Cardiac septum (tissue), 1 donor: ENCODE measurements around the gene TRNAU1AP. TPM values are rescaled to one million over a fixed set of nuclear protein-coding genes. Genes with fewer than 3 reads are reported as not detected.
"Not testable (repeated sequence)": the region's sequence is repeated elsewhere in the genome, so short reads cannot be mapped to it uniquely, and the experiment has no call there.

Experiments used
- DNase-seq: peaks from one replicate; pipeline ENCODE4 v3.0.0-alpha.2; 2020; ENCODE audit warnings: low spot score
- intact Hi-C: fragments of 100-400 bp; cut with DNase I; formaldehyde crosslinking; loops from one replicate; pipeline ENCODE4 v1.14.0; 2022
- long read RNA-seq: library from polyadenylated mRNA; unstranded; transcript quantifications from one replicate; pipeline ENCODE4 v2.0.0, GENCODE V29; 2021
- total RNA-seq: library from RNA; stranded (reverse); fragmentation: NEBNext Ultra II Directional; extraction: Animal tissue kit (Norgen Biotek cat#: 25700); gene quantifications from one replicate; pipeline ENCODE4 v1.2.1, GENCODE V29; 2021
- donor health status: DM: no; HTN: no; CAD: no.

The TRNAU1AP gene
- total RNA-seq: 17.6 TPM
- long read RNA-seq, transcript TRNAU1AP-201 (9 exons, 1,799 nt): major isoform, 8 of 15 reads
- long read RNA-seq, partial matches to known transcripts: 1 of 15 reads
- long read RNA-seq, other reads (novel, unspliced or antisense): 5 of 15 reads

- intact Hi-C loops: loop anchor here (1.0 to 2.0 kb wide), 3 partner anchors 28 to 48 kb away; no protein-coding TSS in a partner anchor
- peak; percentile 98 for DNase-seq
These were observed at the start of gene TRNAU1AP for GRCh38 chr1:28552758-28553663. TRNAU1AP (plus strand) TSS chr1:28553085; CDS start chr1:28553111, 26 bp downstream.

DNA sequence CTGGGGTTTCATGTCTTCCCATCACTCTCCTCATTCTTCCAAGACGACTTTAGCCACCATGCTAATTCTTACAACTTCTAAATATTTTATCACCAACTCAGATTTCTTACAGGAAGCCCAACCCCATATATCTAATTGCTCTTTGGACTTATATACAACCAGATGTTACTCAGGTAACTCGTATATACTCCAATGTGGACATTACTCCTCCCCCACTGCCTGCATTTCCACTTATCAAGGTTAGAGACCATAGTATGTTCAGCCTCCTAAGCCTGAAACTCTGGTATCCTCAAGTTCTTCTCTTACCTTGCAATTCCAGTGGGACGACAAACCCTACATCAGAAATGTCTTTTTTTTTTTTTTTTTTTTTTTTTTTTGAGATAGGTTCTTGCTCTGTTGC lies 49.8 kb upstream of the TRNAU1AP start:
- intact Hi-C loops: no loop called here

GRCh38 chr1:28505406-28506187 lies 47.3 kb upstream of the TRNAU1AP start, which contains the start of gene RCC1:
RCC1 (plus strand) TSS chr1:28506043; CDS start chr1:28529867, 23,824 bp downstream.
- intact Hi-C loops: loop anchor here (2.0 to 5.0 kb wide), 4 partner anchors 47 to 258 kb away; partner anchors contain the start of genes TRNAU1AP and YTHDF2
- DNase-seq: peak; percentile 97

More for the DNA sequence above, 49.8 kb upstream of the TRNAU1AP start:
- DNase-seq: no peak

DNA sequence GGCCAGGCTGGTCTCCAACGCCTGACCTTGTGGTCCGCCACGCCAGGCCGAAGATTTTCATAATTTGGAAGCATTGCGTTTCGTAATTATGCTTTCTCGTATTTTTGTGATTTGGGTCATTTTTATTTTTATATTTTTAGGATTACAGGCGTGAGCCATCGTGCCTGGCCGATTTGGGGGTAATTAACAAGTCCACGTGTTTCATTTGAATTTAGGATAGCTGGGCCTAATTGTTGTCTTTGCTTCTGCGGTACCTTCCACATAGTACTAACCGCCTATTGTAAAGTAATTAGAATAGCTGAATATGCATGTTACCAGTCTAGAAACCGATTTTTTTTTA lies 46.0 kb upstream of the TRNAU1AP start:
- intact Hi-C loops: loop anchor here (2.0 to 5.0 kb wide), 3 partner anchors 74 to 260 kb away; partner anchors contain the start of gene YTHDF2
- no peak for DNase-seq

GRCh38 chr1:28507247-28507645 lies 45.6 kb upstream of the TRNAU1AP start:
- no peak for DNase-seq
- intact Hi-C loops: loop anchor here (2.0 to 5.0 kb wide), 3 partner anchors 74 to 260 kb away; partner anchors contain the start of gene YTHDF2

DNA sequence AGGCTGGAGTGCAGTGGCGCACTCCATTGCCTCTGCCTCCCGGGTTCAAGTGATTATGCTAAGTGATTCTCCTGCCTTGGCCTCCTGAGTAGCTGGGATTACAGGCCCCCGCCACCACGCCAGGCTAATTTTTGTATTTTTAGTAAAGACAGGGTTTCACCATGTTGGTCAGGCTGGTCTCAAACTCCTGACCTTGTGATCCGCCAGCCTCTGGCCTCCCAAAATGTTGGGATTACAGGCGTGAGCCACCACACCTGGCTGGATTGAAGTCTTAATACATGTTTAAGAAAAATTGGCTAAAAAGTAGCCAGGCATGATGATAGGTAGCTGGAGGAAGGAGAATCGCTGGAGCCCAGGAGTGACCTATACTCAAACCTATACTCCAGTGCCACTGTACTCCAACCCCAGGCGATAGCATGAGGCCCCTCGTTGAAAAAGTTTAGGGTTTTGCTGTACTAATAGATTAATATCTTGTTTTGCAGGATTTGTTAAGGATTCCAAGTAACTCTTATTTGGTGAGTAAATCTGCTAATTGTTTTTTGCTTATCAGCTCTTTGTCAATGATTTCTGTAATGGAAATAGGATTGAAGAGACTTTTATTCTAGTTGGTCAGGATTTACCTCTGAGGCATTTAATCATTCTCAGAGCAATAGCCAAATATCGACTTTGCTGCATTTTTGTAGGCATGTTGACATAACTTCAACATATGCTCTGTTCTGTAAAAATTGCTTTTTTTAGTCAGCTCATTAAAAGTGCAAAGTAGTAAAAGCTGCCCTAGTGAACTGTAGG lies 45.0 kb upstream of the TRNAU1AP start:
- intact Hi-C loops: loop anchor here (2.0 to 5.0 kb wide), 3 partner anchors 73 to 261 kb away; partner anchors contain the start of gene YTHDF2

DNA sequence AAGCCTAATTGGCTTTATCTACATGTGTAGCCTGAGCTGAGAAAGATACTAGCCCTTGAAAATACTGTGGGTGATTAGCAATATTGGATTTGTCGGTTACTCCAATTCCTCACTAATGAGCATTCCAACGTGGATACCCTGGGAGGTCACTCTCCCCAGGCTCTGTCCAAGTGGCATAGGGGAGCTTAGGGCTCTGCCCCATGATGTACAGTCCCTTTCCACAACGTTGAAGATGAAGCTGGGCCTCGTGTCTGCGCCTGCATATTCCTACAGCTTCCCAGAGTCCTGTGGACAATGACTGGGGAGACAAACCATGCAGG lies 44.5 kb upstream of the TRNAU1AP start:
- no peak for DNase-seq
- intact Hi-C loops: loop anchor here (5.0 kb wide), 2 partner anchors 229 to 261 kb away; partner anchors contain the start of gene YTHDF2

More for the DNA sequence above, 45.0 kb upstream of the TRNAU1AP start:
- no peak for DNase-seq

GRCh38 chr1:28509705-28510272 lies 43.1 kb upstream of the TRNAU1AP start:
- intact Hi-C loops: loop anchor here (5.0 kb wide), 2 partner anchors 228 to 262 kb away; partner anchors contain the start of gene YTHDF2
- DNase-seq: no peak

GRCh38 chr1:28510273-28510969 lies 42.5 kb upstream of the TRNAU1AP start:
- no peak for DNase-seq
- intact Hi-C loops: no loop called here

DNA sequence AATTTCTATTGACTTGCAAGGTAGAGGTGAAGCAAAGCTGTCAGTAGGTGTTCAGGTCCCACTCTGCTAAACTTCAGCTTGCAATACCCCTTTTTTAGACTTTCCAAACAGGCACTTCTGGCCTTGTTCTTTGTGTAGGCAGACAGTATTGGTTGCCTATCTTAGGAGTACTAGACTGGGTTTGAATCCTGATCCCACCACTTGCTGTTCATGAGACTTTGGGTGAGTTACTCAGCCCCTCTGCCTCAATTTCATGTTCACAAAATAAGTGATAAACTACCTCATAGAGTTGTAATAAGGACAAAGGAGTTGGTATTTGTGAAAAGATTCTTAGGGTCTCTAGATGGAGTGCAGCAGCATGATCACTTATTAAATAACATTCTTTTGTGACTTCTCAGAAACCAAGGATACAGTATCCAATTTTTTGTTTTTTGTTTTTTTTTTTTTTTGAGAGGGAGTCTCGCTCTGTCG lies 41.9 kb upstream of the TRNAU1AP start:
- intact Hi-C loops: no loop called here
- DNase-seq: no peak

DNA sequence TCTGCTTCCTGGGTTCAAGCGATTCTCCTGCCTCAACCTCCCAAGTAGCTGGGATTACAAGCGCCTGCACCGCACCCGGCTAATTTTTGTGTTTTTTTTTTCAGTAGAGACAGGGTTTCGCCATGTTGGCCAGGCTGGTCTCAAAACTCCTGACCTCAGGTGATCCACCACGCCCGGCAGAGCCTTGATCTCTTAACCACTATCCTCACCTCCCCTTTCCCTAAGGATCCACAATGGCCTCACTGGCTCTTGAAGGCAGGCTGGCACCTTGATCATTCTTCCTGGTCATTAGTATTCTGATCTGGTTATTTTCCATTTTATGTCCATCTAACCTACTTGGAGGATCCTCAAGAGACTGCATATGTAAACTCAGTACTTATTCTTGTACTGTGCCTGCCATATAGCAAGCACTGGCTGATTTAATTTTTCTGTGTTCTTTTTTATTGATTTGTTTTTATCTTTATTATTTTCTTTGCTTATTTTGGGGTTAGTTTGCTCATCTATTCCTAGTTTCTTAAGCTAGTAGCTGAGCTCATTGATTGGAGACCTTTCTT lies 40.8 kb upstream of the TRNAU1AP start:
- intact Hi-C loops: no loop called here
- DNase-seq: no peak

DNA sequence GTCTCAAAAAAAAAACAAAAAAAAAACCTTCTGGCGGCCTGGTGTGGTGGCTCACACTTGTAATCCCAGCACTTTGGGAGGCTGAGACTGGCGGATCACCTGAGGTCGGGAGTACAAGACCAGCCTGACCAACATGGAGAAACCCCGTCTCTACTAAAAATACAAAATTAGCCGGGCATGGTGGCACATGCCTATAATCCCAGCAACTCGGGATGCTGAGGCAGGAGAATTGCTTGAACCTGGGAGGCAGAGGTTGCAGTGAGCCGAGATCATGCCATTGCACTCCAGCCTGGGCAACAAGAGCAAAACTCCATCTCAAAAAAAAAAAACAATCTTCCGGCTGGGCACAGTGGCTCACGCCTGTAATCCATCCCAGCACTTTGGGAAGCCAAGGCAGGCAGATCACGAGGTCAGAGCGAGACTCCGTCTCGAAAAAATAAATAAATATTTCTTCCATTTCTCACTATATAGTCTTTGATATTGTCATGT lies 38.4 kb upstream of the TRNAU1AP start:
- intact Hi-C loops, DNase-seq: not testable (repeated sequence)

DNA sequence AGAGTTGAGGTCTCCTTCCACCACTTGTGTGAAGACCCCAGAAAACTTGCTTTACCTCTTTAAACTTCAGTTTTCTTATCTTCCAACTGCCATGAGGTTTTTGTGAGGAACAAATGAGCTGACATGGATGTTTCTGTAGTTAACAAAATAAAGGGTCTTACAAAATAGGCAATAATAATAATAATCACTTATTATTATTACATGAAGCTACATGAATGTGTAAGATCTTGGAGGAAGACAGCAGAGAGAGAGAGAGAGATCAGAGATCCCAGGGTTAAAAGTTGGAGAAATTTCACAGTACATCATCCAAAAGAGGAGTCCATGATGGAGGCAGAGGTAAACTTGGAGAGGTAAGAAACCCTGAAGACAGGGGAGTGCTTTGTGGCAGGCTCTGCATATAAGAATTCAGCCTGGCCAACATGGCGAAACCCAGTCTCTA lies 36.3 kb upstream of the TRNAU1AP start:
- intact Hi-C loops: loop anchor here (5.0 kb wide), 1 partner anchor 361 kb away; no protein-coding TSS in a partner anchor
- DNase-seq: no peak

DNA sequence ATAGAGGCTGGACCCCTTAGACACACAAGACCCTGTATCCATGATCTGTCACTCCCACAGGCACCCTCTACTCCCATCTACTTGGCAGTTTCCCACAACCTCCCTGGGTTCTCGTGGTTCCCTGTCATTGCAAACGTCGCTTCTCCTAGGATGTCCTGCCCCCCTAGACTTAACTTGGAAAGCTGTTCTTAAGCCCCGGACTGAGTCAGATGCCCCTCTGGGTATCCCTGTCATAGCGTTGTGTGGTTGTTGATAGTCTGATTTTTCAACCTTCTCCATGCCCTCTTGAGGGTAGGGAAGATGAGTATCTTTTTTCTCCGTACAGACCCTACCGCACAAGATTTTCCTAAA lies 35.3 kb upstream of the TRNAU1AP start:
- intact Hi-C loops: loop anchor here (1.0 to 5.0 kb wide), 2 partner anchors 86 to 360 kb away; no protein-coding TSS in a partner anchor
- no peak for DNase-seq

DNA sequence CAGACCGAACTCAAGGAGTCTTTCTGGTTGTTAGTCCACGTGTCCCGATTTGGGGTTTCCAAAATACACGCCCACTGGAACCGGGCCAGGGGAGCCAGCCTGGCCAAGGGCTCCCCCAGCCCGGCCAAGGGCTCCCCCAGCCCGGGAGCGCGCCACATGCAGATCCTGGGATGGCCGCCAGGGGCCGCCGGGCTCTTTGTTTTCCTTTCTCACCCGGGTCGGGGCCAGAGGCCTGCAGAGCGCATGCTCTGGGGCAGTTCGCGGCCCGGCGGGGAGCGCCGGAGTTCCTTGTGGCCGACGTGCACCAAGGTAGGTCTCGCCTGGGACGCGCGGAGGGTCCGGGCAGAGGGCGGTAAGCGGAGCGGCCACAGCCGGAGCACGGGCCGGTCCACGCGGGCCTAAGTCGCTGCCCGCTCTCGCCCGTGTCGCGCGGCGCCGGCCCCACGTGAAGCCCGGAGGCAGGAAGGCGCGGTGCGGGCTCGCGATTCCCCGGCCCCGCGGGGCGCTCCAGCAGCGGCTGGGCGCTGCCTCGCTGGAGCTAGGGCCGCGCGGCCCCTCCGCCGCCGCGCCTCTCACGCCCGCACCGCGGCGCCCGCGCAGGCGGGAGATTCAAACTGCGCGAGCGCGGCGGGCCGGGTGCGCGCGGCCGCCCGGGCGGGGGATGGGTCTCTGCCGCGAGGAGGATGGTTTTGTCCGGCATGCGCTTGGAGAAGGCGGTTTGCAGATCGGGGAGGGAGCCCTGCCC lies 34.7 kb upstream of the TRNAU1AP start:
- intact Hi-C loops: loop anchor here (1.0 to 5.0 kb wide), 4 partner anchors 35 to 359 kb away; partner anchors contain the start of gene TRNAU1AP
- DNase-seq: peak; percentile 96

DNA sequence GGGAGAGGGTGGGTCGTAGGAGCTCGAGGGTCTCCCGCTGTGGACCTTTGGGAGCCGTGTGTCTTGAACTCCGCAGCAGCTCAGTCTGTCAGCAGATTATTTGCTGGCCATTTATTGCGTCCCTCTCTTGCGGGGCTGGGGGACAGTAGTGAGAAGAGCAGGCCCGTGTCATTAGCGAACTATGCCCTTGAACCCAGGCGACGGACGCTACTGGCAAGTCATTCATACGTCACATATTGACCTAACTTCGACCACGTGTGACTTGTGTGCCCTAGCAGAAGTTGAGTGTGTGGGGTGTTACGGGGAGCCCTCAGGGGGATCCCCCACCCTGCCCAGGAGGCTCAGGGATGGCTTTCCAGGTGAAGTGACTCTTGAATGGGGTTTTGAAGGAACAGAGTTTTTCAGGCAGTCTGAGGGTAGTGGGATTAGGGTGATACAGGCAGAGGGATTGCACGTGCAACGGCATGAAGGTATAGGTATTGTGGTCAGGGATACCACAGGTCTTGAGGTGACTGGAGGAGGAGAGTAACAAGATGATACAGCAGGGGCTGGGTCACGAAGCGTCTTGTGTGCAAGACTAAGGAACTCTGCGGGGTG lies 34.0 kb upstream of the TRNAU1AP start:
- intact Hi-C loops: loop anchor here (1.0 to 5.0 kb wide), 3 partner anchors 34 to 358 kb away; partner anchors contain the start of gene TRNAU1AP
- no peak for DNase-seq
